HFF-Myc (cell line): ENCODE results near the gene SLC22A24.

ENCODE experiments used
- DNase-seq: peaks from one replicate; pipeline ENCODE4 v3.0.0-alpha.2; 2011; ENCODE audit warnings: low read depth; ENCODE audit errors: extremely low read depth
- H3K4me3 ChIP-seq: replicated peaks from 2 replicates; pipeline ENCODE4 v1.5.1; 2011; ENCODE audit warnings: low read depth, mild to moderate bottlenecking, control low read depth, low read length
- CTCF ChIP-seq: IDR thresholded peaks from 2 replicates; pipeline ENCODE4 v1.5.1; 2012; ENCODE audit warnings: mild to moderate bottlenecking, low read depth, low read length, control low read depth; ENCODE audit errors: missing control alignments

Gene SLC22A24, protein sequence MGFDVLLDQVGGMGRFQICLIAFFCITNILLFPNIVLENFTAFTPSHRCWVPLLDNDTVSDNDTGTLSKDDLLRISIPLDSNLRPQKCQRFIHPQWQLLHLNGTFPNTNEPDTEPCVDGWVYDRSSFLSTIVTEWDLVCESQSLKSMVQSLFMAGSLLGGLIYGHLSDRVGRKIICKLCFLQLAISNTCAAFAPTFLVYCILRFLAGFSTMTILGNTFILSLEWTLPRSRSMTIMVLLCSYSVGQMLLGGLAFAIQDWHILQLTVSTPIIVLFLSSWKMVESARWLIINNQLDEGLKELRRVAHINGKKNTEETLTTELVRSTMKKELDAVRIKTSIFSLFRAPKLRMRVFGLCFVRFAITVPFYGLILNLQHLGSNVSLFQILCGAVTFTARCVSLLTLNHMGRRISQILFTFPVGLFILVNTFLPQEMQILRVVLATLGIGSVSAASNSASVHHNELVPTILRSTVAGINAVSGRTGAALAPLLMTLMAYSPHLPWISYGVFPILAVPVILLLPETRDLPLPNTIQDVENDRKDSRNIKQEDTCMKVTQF

DNA sequence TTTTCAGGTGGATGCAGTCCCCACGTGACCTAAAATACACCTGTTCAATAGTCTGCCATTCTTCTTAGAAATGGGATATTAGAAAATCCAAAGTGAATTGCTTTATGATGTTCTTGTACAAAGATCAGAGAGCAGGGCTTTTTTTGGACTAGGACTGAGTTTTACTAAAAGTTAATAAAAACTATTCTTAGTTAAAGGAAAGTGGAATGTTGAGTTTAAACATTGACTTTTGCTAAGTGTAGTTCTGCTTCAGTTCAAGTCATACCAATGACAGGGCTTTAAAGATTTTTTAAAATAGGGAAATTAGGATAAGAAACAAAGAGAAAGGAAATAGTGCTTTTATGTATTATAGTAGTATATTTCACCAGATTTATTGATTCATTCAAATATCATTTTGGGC lies at the start of gene SLC22A24:
SLC22A24 (minus strand) TSS at position 101 of the 400 bp plus-strand sequence. CDS start 442 bp downstream, outside the sequence.
- no peak for TF ChIP-seq CTCF
- H3K4me3 ChIP-seq: no peak within 1 kb of the TSS

GRCh38 chr11:63180536-63180935 lies 36.5 kb upstream of the SLC22A24 start:
- DNase-seq: no peak
- no peak for TF ChIP-seq CTCF
- H3K4me3 ChIP-seq: no peak overlapping the region

More for the DNA sequence above, at the start of gene SLC22A24:
- no peak for DNase-seq

GRCh38 chr11:63179432-63180041 lies 35.5 kb upstream of the SLC22A24 start:
- DNase-seq: no peak
- TF ChIP-seq CTCF: no peak
- no peak overlapping the region for H3K4me3 ChIP-seq

- TF ChIP-seq CTCF: no peak
- no peak overlapping the region for H3K4me3 ChIP-seq
These were observed 33.9 kb upstream of the SLC22A24 start for GRCh38 chr11:63177872-63178271.

GRCh38 chr11:63165706-63166310 lies 21.8 kb upstream of the SLC22A24 start:
- TF ChIP-seq CTCF: no peak
- no peak for DNase-seq
- no peak overlapping the region for H3K4me3 ChIP-seq

More at GRCh38 chr11:63177872-63178271, 33.9 kb upstream of the SLC22A24 start:
- no peak for DNase-seq

- DNase-seq: no peak
- no peak overlapping the region for H3K4me3 ChIP-seq
- TF ChIP-seq CTCF: no peak
These were observed 11.8 kb upstream of the SLC22A24 start for GRCh38 chr11:63155794-63156193.
